HEK293 (cell line): ENCODE results near the gene SNAPC4.

Experiments
- KLF10 ChIP-seq: fragments of 450-650 bp; IDR thresholded peaks from 2 replicates; pipeline ENCODE4 v1.5.1; 2018; ENCODE audit warnings: missing biosample characterization, mild to moderate bottlenecking, missing genetic modification characterization
- PBX3 ChIP-seq: sonication (generic); formaldehyde crosslinking; IDR thresholded peaks from 2 replicates; pipeline ENCODE4 v1.8.1; 2022; ENCODE audit warnings: mild to moderate bottlenecking, moderate library complexity, missing genetic modification reagents
- SALL2 ChIP-seq: fragments of 450-650 bp; formaldehyde crosslinking; IDR thresholded peaks from 2 replicates; pipeline ENCODE4 v1.5.0; 2017; ENCODE audit warnings: missing biosample characterization, mild to moderate bottlenecking, missing genetic modification characterization, borderline replicate concordance
- TCF7L2 ChIP-seq: IDR thresholded peaks from 2 replicates; pipeline ENCODE4 v1.6.1; 2011; ENCODE audit warnings: low read depth, mild to moderate bottlenecking, inconsistent platforms, low read length, moderate library complexity, borderline replicate concordance
- ZBTB17 ChIP-seq: fragments of 450-650 bp; formaldehyde crosslinking; IDR thresholded peaks from 2 replicates; pipeline ENCODE4 v1.5.1; 2016; ENCODE audit warnings: missing biosample characterization, missing genetic modification characterization
- ZBTB8A ChIP-seq: fragments of 450-650 bp; formaldehyde crosslinking; IDR thresholded peaks from 2 replicates; pipeline ENCODE4 v1.5.1; 2016; ENCODE audit warnings: missing biosample characterization, missing genetic modification characterization
- ZEB2 ChIP-seq: fragments of 450-650 bp; formaldehyde crosslinking; IDR thresholded peaks from 2 replicates; pipeline ENCODE4 v1.5.1; 2016; ENCODE audit warnings: missing biosample characterization, missing genetic modification characterization
- ZFHX2 ChIP-seq: fragments of 450-650 bp; formaldehyde crosslinking; conservative IDR thresholded peaks from 2 replicates; pipeline ENCODE4 v1.5.1; 2016; ENCODE audit warnings: missing biosample characterization, missing genetic modification characterization
- ZNF10 ChIP-seq: fragments of 450-650 bp; formaldehyde crosslinking; IDR thresholded peaks from 2 replicates; pipeline ENCODE4 v1.5.1; 2017; ENCODE audit warnings: missing biosample characterization, missing genetic modification characterization
- ZNF157 ChIP-seq: fragments of 450-650 bp; formaldehyde crosslinking; IDR thresholded peaks from 2 replicates; pipeline ENCODE4 v1.5.1; 2016; ENCODE audit warnings: missing biosample characterization, missing genetic modification characterization
- ZNF19 ChIP-seq: fragments of 450-650 bp; formaldehyde crosslinking; IDR thresholded peaks from 2 replicates; pipeline ENCODE4; 2016; ENCODE audit warnings: missing biosample characterization, missing genetic modification characterization, low read depth
- ZNF223 ChIP-seq: fragments of 450-650 bp; formaldehyde crosslinking; IDR thresholded peaks from 2 replicates; pipeline ENCODE4 v1.5.1; 2016; ENCODE audit warnings: missing biosample characterization, missing genetic modification characterization
- ZNF24 ChIP-seq: fragments of 450-650 bp; formaldehyde crosslinking; IDR thresholded peaks from 2 replicates; pipeline ENCODE4 v1.5.1; 2016; ENCODE audit warnings: missing biosample characterization, missing genetic modification characterization
- ZNF324 ChIP-seq: fragments of 450-650 bp; formaldehyde crosslinking; IDR thresholded peaks from 2 replicates; pipeline ENCODE4 v1.5.1; 2016; ENCODE audit warnings: missing biosample characterization, missing genetic modification characterization
- ZNF350 ChIP-seq: fragments of 450-650 bp; formaldehyde crosslinking; IDR thresholded peaks from 2 replicates; pipeline ENCODE4 v1.5.0; 2017; ENCODE audit warnings: missing biosample characterization, mild to moderate bottlenecking, missing genetic modification characterization
- ZNF426 ChIP-seq: fragments of 450-650 bp; formaldehyde crosslinking; IDR thresholded peaks from 2 replicates; pipeline ENCODE4 v1.5.1; 2017; ENCODE audit warnings: missing biosample characterization, missing genetic modification characterization, mild to moderate bottlenecking, inconsistent platforms, moderate library complexity
- ZNF501 ChIP-seq: fragments of 450-650 bp; formaldehyde crosslinking; IDR thresholded peaks from 2 replicates; pipeline ENCODE4 v1.5.1; 2016; ENCODE audit warnings: missing biosample characterization, missing genetic modification characterization
- ZNF514 ChIP-seq: fragments of 450-650 bp; formaldehyde crosslinking; IDR thresholded peaks from 2 replicates; pipeline ENCODE4 v1.5.1; 2016; ENCODE audit warnings: missing biosample characterization, missing genetic modification characterization
- ZNF600 ChIP-seq: fragments of 450-650 bp; formaldehyde crosslinking; IDR thresholded peaks from 2 replicates; pipeline ENCODE4 v1.5.1; 2016; ENCODE audit warnings: missing biosample characterization, missing genetic modification characterization
- ZNF624 ChIP-seq: fragments of 450-650 bp; formaldehyde crosslinking; IDR thresholded peaks from 2 replicates; pipeline ENCODE4 v1.5.1; 2017; ENCODE audit warnings: missing biosample characterization, missing genetic modification characterization
- ZNF629 ChIP-seq: fragments of 450-650 bp; formaldehyde crosslinking; IDR thresholded peaks from 2 replicates; pipeline ENCODE4 v1.5.1; 2017; ENCODE audit warnings: missing biosample characterization, missing genetic modification characterization
- ZNF660 ChIP-seq: fragments of 450-650 bp; IDR thresholded peaks from 2 replicates; pipeline ENCODE4 v1.5.1; 2018; ENCODE audit warnings: missing biosample characterization, mild to moderate bottlenecking, missing genetic modification characterization
- ZNF664 ChIP-seq: fragments of 450-650 bp; formaldehyde crosslinking; IDR thresholded peaks from 2 replicates; pipeline ENCODE4 v1.5.1; 2016; ENCODE audit warnings: missing biosample characterization, missing genetic modification characterization
- ZNF701 ChIP-seq: fragments of 450-650 bp; formaldehyde crosslinking; IDR thresholded peaks from 2 replicates; pipeline ENCODE4 v1.5.1; 2016; ENCODE audit warnings: missing biosample characterization, missing genetic modification characterization
- ZNF792 ChIP-seq: fragments of 450-650 bp; formaldehyde crosslinking; IDR thresholded peaks from 2 replicates; pipeline ENCODE4 v1.5.1; 2016; ENCODE audit warnings: missing biosample characterization, missing genetic modification characterization
- ZSCAN30 ChIP-seq: fragments of 450-650 bp; IDR thresholded peaks from 2 replicates; pipeline ENCODE4 v1.5.1; 2018; ENCODE audit warnings: missing biosample characterization, mild to moderate bottlenecking, missing genetic modification characterization, moderate library complexity
- TF ChIP-seq, protein P1 (sequence below): fragments of 450-650 bp; formaldehyde crosslinking; optimal IDR thresholded peaks from 2 replicates; pipeline ENCODE3; 2016; ENCODE audit warnings: missing biosample characterization, mild to moderate bottlenecking, missing genetic modification characterization
- TF ChIP-seq, protein P2 (sequence below): fragments of 450-650 bp; formaldehyde crosslinking; IDR thresholded peaks from 2 replicates; pipeline ENCODE4 v1.5.1; 2017; ENCODE audit warnings: missing biosample characterization, missing genetic modification characterization
- TF ChIP-seq, protein P3 (sequence below): fragments of 450-650 bp; IDR thresholded peaks from 2 replicates; pipeline ENCODE4 v1.5.1; 2018; ENCODE audit warnings: missing biosample characterization, mild to moderate bottlenecking, missing genetic modification characterization
- TF ChIP-seq, protein P4 (sequence below): fragments of 450-650 bp; formaldehyde crosslinking; IDR thresholded peaks from 2 replicates; pipeline ENCODE4 v1.5.1; 2016; ENCODE audit warnings: missing biosample characterization, missing genetic modification characterization
- TF ChIP-seq, protein P5 (sequence below): fragments of 450-650 bp; formaldehyde crosslinking; IDR thresholded peaks from 2 replicates; pipeline ENCODE4 v1.5.1; 2016; ENCODE audit warnings: missing biosample characterization, missing genetic modification characterization, low read depth

Gene SNAPC4

DNA sequence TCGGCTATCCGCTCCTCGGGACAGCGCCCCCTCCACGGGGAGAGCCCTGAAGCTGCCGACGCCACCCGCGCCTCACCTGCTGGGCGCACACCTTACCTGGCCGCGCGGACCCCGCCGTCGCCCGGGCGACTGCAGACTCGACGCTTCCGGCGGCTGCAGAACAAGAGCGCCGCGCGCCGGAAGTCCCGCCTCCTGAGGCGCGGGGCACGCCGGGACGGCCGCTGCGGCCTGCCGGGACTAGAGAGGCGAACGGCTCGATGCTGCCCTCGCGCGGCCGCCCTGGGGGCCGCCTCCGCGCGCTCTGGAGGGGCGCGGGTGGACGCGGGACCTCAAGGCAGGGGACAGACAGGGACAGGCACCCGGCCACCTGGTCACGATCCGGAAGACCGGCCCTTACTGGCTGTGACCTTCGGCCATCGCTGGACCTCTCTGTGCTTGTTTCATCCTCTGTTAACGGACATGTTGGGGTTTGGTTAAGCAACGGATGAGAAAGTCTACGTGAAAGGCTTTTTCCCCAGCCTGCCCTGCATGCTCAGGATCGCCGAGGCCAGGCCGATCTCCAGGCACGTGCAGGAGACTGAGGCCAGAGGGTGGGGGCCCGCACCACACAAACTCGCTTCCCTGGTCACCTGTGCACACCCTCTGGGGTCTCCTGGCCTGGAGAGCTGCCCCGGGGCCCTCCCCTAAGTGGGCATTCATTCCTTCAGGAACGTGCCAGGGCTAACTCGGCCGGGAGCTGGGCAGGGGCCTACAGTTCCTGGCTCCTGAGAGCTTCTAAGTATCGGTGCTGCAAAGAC, at the start of gene SNAPC4 (continued):
- TF ChIP-seq, protein P1, sequence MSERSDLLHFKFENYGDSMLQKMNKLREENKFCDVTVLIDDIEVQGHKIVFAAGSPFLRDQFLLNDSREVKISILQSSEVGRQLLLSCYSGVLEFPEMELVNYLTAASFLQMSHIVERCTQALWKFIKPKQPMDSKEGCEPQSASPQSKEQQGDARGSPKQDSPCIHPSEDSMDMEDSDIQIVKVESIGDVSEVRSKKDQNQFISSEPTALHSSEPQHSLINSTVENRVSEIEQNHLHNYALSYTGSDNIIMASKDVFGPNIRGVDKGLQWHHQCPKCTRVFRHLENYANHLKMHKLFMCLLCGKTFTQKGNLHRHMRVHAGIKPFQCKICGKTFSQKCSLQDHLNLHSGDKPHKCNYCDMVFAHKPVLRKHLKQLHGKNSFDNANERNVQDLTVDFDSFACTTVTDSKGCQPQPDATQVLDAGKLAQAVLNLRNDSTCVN (tag by site-specific recombination), result peak; percentile 75
- TF ChIP-seq ZNF792 (tag by site-specific recombination) (no peak), ZNF223 (tag by site-specific recombination) (no peak), ZNF629 (tag by site-specific recombination) (peak; percentile 36; the same call in 1 of the 2 replicates), ZBTB8A (peak; percentile 32), ZNF157 (tag by site-specific recombination) (no peak), ZFHX2 (tag by site-specific recombination) (peak; percentile 62), ZSCAN30 (peak; percentile 71), ZNF10 (tag by site-specific recombination) (peak; percentile 42; the same call in 1 of the 2 replicates), ZNF624 (tag by site-specific recombination) (no peak), ZNF660 (tag by site-specific recombination) (peak; percentile 92), PBX3 (CRISPR knock-in tag) (peak; percentile 83; the same call in 1 of the 2 replicates), ZNF514 (tag by site-specific recombination) (no peak), ZNF426 (tag by site-specific recombination) (no peak), KLF10 (tag by site-specific recombination) (peak; percentile 55), TCF7L2 (peak; percentile 89; the same call in 1 of the 2 replicates), ZNF324 (tag by site-specific recombination) (0 out of 2 replicates have a peak, but pooled peaks have one; percentile 28), SALL2 (no peak), ZNF350 (tag by site-specific recombination) (no peak), ZNF24 (peak; percentile 34; the same call in 1 of the 2 replicates), ZNF701 (tag by site-specific recombination) (no peak), ZNF664 (tag by site-specific recombination) (no peak), ZNF600 (peak; percentile 71), ZNF19 (tag by site-specific recombination) (no peak), ZNF501 (peak; percentile 37; the same call in 1 of the 2 replicates), ZBTB17 (tag by site-specific recombination) (peak; percentile 97), ZEB2 (tag by site-specific recombination) (peak; percentile 43; the same call in 1 of the 2 replicates)
- TF ChIP-seq, protein P2, sequence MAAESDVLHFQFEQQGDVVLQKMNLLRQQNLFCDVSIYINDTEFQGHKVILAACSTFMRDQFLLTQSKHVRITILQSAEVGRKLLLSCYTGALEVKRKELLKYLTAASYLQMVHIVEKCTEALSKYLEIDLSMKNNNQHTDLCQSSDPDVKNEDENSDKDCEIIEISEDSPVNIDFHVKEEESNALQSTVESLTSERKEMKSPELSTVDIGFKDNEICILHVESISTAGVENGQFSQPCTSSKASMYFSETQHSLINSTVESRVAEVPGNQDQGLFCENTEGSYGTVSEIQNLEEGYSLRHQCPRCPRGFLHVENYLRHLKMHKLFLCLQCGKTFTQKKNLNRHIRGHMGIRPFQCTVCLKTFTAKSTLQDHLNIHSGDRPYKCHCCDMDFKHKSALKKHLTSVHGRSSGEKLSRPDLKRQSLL (tag by site-specific recombination), result peak; percentile 20; the same call in 1 of the 2 replicates
- TF ChIP-seq, protein P3, sequence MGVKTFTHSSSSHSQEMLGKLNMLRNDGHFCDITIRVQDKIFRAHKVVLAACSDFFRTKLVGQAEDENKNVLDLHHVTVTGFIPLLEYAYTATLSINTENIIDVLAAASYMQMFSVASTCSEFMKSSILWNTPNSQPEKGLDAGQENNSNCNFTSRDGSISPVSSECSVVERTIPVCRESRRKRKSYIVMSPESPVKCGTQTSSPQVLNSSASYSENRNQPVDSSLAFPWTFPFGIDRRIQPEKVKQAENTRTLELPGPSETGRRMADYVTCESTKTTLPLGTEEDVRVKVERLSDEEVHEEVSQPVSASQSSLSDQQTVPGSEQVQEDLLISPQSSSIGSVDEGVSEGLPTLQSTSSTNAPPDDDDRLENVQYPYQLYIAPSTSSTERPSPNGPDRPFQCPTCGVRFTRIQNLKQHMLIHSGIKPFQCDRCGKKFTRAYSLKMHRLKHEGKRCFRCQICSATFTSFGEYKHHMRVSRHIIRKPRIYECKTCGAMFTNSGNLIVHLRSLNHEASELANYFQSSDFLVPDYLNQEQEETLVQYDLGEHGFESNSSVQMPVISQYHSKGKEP (tag by site-specific recombination), result peak; percentile 48; the same call in 1 of the 2 replicates
- TF ChIP-seq, protein P4, sequence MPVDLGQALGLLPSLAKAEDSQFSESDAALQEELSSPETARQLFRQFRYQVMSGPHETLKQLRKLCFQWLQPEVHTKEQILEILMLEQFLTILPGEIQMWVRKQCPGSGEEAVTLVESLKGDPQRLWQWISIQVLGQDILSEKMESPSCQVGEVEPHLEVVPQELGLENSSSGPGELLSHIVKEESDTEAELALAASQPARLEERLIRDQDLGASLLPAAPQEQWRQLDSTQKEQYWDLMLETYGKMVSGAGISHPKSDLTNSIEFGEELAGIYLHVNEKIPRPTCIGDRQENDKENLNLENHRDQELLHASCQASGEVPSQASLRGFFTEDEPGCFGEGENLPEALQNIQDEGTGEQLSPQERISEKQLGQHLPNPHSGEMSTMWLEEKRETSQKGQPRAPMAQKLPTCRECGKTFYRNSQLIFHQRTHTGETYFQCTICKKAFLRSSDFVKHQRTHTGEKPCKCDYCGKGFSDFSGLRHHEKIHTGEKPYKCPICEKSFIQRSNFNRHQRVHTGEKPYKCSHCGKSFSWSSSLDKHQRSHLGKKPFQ (tag by site-specific recombination), result no peak
- TF ChIP-seq, protein P5, sequence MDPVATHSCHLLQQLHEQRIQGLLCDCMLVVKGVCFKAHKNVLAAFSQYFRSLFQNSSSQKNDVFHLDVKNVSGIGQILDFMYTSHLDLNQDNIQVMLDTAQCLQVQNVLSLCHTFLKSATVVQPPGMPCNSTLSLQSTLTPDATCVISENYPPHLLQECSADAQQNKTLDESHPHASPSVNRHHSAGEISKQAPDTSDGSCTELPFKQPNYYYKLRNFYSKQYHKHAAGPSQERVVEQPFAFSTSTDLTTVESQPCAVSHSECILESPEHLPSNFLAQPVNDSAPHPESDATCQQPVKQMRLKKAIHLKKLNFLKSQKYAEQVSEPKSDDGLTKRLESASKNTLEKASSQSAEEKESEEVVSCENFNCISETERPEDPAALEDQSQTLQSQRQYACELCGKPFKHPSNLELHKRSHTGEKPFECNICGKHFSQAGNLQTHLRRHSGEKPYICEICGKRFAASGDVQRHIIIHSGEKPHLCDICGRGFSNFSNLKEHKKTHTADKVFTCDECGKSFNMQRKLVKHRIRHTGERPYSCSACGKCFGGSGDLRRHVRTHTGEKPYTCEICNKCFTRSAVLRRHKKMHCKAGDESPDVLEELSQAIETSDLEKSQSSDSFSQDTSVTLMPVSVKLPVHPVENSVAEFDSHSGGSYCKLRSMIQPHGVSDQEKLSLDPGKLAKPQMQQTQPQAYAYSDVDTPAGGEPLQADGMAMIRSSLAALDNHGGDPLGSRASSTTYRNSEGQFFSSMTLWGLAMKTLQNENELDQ (tag by site-specific recombination), result no peak
